Tibial nerve (tissue), 4 donors: Measurements from ENCODE around the gene STUM.

Experiments used
- CTCF ChIP-seq, 5 experiments: fragments of 200-600 bp in 3 of 5; fragments of 450-650 bp in 2 of 5; sonication (generic) in 3 of 5; IDR thresholded peaks; one replicate each; pipeline ENCODE4 v1.5.1; 2016 to 2019; ENCODE audit warnings: antibody characterized with exemption in 5 of 5, mild to moderate bottlenecking in 3 of 5, moderate library complexity in 2 of 5
- EP300 ChIP-seq, 2 donors: sonication (generic); formaldehyde crosslinking; IDR thresholded peaks; one replicate each; pipeline ENCODE4 v1.6.1; 2017; ENCODE audit warnings: antibody characterized with exemption in 2 of 2, mild to moderate bottlenecking in 1 of 2
- POLR2A ChIP-seq, 2 donors: fragments of 450-650 bp; IDR thresholded peaks; one replicate each; pipeline ENCODE4 v1.6.1; 2017; ENCODE audit warnings: antibody characterized with exemption in 2 of 2, mild to moderate bottlenecking in 2 of 2, moderate library complexity in 2 of 2

GRCh38 chr1:226520640-226521355 lies 27.8 kb upstream of the STUM start:
- no peak for TF ChIP-seq CTCF (IDR thresholded peaks at IDR 0.05)
- TF ChIP-seq EP300 (IDR thresholded peaks at IDR 0.05), result no peak
- no peak for TF ChIP-seq POLR2A (IDR thresholded peaks at IDR 0.05)
